Endothelial cell (in vitro differentiated cells): ENCODE results near the gene PYCARD. TPM values are rescaled to one million over a fixed set of nuclear protein-coding genes. Genes with fewer than 3 reads are reported as not detected.

ENCODE experiments used
- DNase-seq: peaks from one replicate; pipeline ENCODE4 v3.0.0; 2021; ENCODE audit warnings: low spot score
- H3K27ac Mint-ChIP-seq: one replicate; pipeline ENCODE4 v1.8.0; 2021; ENCODE audit warnings: mixed read lengths, inconsistent platforms; ENCODE audit not compliant: unreplicated experiment
- H3K27me3 Mint-ChIP-seq: one replicate; pipeline ENCODE4 v1.8.0; 2021; ENCODE audit warnings: mild to moderate bottlenecking, moderate library complexity, mixed read lengths, inconsistent platforms; ENCODE audit not compliant: unreplicated experiment
- H3K36me3 Mint-ChIP-seq: one replicate; pipeline ENCODE4 v1.8.0; 2021; ENCODE audit warnings: mild to moderate bottlenecking, low read depth, mixed read lengths, inconsistent platforms; ENCODE audit not compliant: unreplicated experiment
- H3K4me1 Mint-ChIP-seq: one replicate; pipeline ENCODE4 v1.8.0; 2021; ENCODE audit warnings: mild to moderate bottlenecking, mixed read lengths, inconsistent platforms; ENCODE audit not compliant: unreplicated experiment
- H3K4me3 Mint-ChIP-seq: one replicate; pipeline ENCODE4 v1.8.0; 2021; ENCODE audit warnings: mild to moderate bottlenecking, mixed read lengths, inconsistent platforms; ENCODE audit not compliant: unreplicated experiment
- H3K9me3 Mint-ChIP-seq: one replicate; pipeline ENCODE4 v1.8.0; 2021; ENCODE audit warnings: mixed read lengths, inconsistent platforms; ENCODE audit not compliant: unreplicated experiment
- CTCF ChIP-seq: fragments of 200-600 bp; sonication (generic); IDR thresholded peaks from one replicate; pipeline ENCODE4 v1.5.0; 2021; ENCODE audit warnings: antibody characterized with exemption; ENCODE audit not compliant: unreplicated experiment
- total RNA-seq: library from RNA; stranded (reverse); fragmentation: NEBNext Ultra II Directional; extraction: Animal tissue kit (Norgen Biotek cat#: 25700); gene quantifications from one replicate; pipeline ENCODE4 v1.2.1, GENCODE V29; 2021; ENCODE audit not compliant: unreplicated experiment

Gene PYCARD
- total RNA-seq, 1 donor from 2014 or later = 35.6 TPM

DNA sequence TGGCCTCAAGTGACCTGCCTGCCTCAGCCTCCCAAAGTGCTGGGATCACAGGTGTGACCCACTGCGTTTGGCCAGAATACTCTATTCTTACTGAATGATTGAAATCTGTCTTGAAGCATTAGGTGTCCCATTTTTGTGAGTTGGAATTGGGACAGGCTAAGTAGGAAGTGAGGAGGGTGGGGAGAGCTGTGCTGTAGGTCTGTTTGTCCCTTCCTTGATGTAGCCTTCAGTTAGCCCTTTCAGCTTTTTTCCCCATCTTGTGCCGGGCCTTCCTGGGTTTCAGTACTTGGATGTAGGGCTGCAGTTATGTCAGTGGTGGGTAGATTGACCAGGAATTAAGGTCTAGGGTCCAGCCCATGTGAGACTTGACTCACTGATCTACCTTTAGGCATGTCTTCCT is 8.7 kb downstream of the PYCARD start:
- no peak overlapping the region for H3K4me3 Mint-ChIP-seq
- TF ChIP-seq CTCF = no peak
- H3K4me1 Mint-ChIP-seq = peaks cover 55% of the 10 kb centered on the region
- no peaks in the 10 kb centered on the region for H3K9me3 Mint-ChIP-seq
- DNase-seq = no peak
- H3K27ac Mint-ChIP-seq = peak overlapping the region; percentile 26
- H3K27me3 Mint-ChIP-seq = peaks cover 16% of the 10 kb centered on the region
- peaks cover 58% of the 10 kb centered on the region for H3K36me3 Mint-ChIP-seq

GRCh38 chr16:31192856-31193642 is 9.5 kb downstream of the PYCARD start:
- Mint-ChIP-seq H3K9me3 (no peaks in the 10 kb centered on the region), H3K4me3 (peak overlapping the region; percentile 82), H3K27ac (peak overlapping the region; percentile 48), H3K36me3 (peaks cover 66% of the 10 kb centered on the region), H3K4me1 (peaks cover 50% of the 10 kb centered on the region), H3K27me3 (peaks cover 17% of the 10 kb centered on the region)
- no peak for DNase-seq
- TF ChIP-seq CTCF = no peak

DNA sequence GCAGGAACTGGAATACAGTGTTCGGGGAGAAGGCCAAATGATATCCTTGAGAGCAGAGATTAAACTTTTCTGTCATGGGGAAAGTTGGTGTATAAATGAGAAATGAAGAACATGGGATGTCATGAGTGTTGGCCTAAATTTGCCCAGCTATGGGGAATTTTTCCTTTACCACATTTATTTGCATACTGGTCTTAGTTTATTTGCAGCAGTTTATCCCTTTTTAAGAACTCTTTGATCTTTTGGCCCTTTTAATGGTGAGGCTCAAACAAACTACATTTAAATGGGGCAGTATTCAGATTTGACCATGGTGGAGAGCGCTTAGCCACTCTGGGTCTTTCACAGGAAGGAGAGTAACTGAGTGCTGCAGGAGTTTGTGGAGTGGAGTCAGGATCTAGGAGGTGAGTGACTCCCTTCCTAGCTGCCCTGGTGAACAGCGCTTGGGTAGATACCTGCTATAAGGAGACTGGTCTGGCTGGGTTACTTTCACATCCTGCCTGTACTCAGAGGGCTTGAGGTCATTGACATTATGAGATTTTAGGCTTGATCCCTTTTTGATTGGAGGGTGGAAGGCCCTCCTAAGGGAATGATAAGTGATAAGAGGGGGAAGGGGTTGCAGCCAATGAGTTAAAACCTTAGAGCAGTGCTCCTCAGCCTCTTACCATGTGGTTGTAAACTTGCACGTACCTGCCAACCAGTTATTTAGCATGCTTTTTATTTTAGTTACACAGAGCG is 10.7 kb downstream of the PYCARD start:
- H3K4me3 Mint-ChIP-seq = peak overlapping the region; percentile 32
- no peak for TF ChIP-seq CTCF
- peaks cover 77% of the 10 kb centered on the region for H3K36me3 Mint-ChIP-seq
- peaks cover 55% of the 10 kb centered on the region for H3K4me1 Mint-ChIP-seq
- no peaks in the 10 kb centered on the region for H3K9me3 Mint-ChIP-seq
- peak overlapping the region; percentile 74 for H3K27ac Mint-ChIP-seq
- no peak for DNase-seq
- peaks cover 21% of the 10 kb centered on the region for H3K27me3 Mint-ChIP-seq

DNA sequence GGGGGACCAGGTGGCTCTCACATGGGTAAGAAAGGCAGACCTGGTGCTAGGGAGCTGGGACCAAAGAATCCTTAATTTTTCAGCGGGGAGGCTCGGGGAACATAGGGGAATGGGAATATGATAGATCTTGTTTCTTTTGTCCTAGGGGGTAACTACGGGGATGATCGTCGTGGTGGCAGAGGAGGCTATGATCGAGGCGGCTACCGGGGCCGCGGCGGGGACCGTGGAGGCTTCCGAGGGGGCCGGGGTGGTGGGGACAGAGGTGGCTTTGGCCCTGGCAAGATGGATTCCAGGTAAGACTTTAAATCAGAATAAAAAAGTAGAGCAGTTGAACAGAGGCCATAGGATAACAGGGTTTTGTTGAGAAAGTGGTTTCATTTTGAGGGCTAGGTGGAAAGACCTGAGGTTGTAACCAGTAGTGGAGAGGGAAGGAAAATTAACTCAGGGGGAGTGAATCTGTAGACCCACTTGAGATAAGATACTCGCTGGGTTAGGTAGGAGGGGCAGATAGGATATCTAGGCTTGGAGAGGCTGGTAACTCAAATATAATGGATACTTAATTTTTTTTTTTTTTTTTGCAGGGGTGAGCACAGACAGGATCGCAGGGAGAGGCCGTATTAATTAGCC is 11.6 kb downstream of the PYCARD start:
- no peaks in the 10 kb centered on the region for H3K9me3 Mint-ChIP-seq
- H3K27ac Mint-ChIP-seq = peak overlapping the region; percentile 92

More for the DNA sequence above, 11.6 kb downstream of the PYCARD start:
- no peak for DNase-seq
- TF ChIP-seq CTCF = no peak
- Mint-ChIP-seq H3K4me3 (peak overlapping the region; percentile 66), H3K27me3 (peaks cover 18% of the 10 kb centered on the region), H3K4me1 (peaks cover 55% of the 10 kb centered on the region), H3K36me3 (peaks cover 83% of the 10 kb centered on the region)
